SU-DHL-6 (cell line): Measurements from ENCODE around the gene TMEM229A.

ENCODE experiments used
- EZH2phosphoT487 ChIP-seq: fragments of 200-600 bp; sonication (generic), shearing (Covaris generic); conservative IDR thresholded peaks from 2 replicates; pipeline ENCODE4 v1.6.1; 2018; ENCODE audit warnings: mild to moderate bottlenecking, antibody characterized with exemption, low read length, moderate library complexity, mixed read lengths
- TF ChIP-seq, protein P1 (sequence below): fragments of 200-600 bp; sonication (generic); IDR thresholded peaks from one replicate; pipeline ENCODE4 v1.5.1; 2017; ENCODE audit warnings: antibody characterized with exemption, mild to moderate bottlenecking, low read length, moderate library complexity; ENCODE audit not compliant: insufficient read depth, poor library complexity, severe bottlenecking

GRCh38 chr7:124012864-124013263 is 20.0 kb downstream of the TMEM229A start:
- TF ChIP-seq EZH2phosphoT487: no peak
- TF ChIP-seq, protein P1, sequence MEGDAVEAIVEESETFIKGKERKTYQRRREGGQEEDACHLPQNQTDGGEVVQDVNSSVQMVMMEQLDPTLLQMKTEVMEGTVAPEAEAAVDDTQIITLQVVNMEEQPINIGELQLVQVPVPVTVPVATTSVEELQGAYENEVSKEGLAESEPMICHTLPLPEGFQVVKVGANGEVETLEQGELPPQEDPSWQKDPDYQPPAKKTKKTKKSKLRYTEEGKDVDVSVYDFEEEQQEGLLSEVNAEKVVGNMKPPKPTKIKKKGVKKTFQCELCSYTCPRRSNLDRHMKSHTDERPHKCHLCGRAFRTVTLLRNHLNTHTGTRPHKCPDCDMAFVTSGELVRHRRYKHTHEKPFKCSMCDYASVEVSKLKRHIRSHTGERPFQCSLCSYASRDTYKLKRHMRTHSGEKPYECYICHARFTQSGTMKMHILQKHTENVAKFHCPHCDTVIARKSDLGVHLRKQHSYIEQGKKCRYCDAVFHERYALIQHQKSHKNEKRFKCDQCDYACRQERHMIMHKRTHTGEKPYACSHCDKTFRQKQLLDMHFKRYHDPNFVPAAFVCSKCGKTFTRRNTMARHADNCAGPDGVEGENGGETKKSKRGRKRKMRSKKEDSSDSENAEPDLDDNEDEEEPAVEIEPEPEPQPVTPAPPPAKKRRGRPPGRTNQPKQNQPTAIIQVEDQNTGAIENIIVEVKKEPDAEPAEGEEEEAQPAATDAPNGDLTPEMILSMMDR: no peak
